HEK293 (cell line): ENCODE results near the gene NFIC.

ENCODE experiments used
- HOXA7 ChIP-seq: sonication (generic); formaldehyde crosslinking; IDR thresholded peaks from 2 replicates; pipeline ENCODE4 v1.8.1; 2022; ENCODE audit warnings: missing genetic modification reagents, borderline replicate concordance
- KLF10 ChIP-seq: fragments of 450-650 bp; IDR thresholded peaks from 2 replicates; pipeline ENCODE4 v1.5.1; 2018; ENCODE audit warnings: missing biosample characterization, mild to moderate bottlenecking, missing genetic modification characterization
- MYNN ChIP-seq: fragments of 450-650 bp; formaldehyde crosslinking; IDR thresholded peaks from 2 replicates; pipeline ENCODE4 v1.5.1; 2016; ENCODE audit warnings: missing biosample characterization, missing genetic modification characterization, borderline replicate concordance
- ZNF423 ChIP-seq: fragments of 450-650 bp; formaldehyde crosslinking; IDR thresholded peaks from 2 replicates; pipeline ENCODE4 v1.5.1; 2016; ENCODE audit warnings: missing biosample characterization, missing genetic modification characterization

GRCh38 chr19:3397266-3398022, 31.1 kb downstream of the NFIC start:
- no peak for TF ChIP-seq MYNN (tag by site-specific recombination)
- TF ChIP-seq KLF10 (tag by site-specific recombination), result no peak
- TF ChIP-seq HOXA7 (CRISPR knock-in tag), result no peak
- no peak for TF ChIP-seq ZNF423 (tag by site-specific recombination)
